SW480 (cell line): ENCODE results near the gene RBPJ.
A peak's percentile ranks its signal among the peaks of the same experiment; 100 is the strongest.
"Not testable (repeated sequence)": the region's sequence is repeated elsewhere in the genome, so short reads cannot be mapped to it uniquely, and the experiment has no call there.

Source experiments
- DNase-seq: peaks from one replicate; pipeline ENCODE4 v3.0.0-alpha.2; 2016; ENCODE audit warnings: low spot score

The RBPJ gene

DNA sequence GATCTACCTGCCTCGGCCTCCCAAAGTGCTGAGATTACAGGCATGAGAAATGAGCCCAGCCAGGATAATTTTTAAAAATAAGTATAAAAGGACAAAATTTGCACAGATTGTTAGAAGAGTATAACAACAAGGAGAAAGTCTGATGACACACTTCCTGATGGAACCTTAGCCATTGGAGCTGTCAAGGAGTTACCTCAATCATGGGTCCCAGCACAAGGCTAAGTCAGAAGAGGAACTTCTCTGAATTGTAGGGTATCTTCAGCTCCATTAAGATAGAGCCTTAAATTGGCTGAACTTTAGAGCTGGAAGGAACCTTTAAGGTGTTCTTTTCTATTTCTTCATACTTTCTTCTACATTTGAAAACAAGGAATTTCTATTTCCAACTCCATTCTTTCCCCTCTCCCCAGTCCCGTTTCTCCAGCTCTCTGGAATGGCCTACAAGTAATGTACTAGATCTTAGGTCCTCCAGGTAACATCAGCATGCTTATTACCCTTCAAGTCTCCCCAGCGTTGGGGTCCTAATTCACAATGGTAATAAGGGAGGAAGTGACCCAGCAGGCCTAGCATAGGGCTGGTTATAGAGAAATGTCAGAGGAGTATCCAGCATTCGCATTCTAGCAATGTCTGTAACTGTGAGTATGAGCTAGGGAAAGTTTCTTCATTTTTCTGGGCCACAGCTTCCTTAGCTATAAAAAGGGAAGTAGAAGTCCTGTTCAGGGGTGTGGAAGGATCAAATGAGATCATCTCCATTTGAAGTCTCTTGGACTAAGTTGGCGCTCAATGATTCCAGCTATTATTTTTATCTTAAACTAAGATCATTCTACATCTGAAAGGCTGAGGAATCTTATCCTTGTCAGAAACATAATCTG lies 18.5 kb upstream of the RBPJ start:
- DNase-seq: no peak

- DNase-seq: no peak
Measured at GRCh38 chr4:26303008-26303407, 17.8 kb upstream of the RBPJ start.

- no peak for DNase-seq
Measured at GRCh38 chr4:26307037-26307800, 13.6 kb upstream of the RBPJ start.

GRCh38 chr4:26308568-26308967 lies 12.2 kb upstream of the RBPJ start:
- no peak for DNase-seq

DNA sequence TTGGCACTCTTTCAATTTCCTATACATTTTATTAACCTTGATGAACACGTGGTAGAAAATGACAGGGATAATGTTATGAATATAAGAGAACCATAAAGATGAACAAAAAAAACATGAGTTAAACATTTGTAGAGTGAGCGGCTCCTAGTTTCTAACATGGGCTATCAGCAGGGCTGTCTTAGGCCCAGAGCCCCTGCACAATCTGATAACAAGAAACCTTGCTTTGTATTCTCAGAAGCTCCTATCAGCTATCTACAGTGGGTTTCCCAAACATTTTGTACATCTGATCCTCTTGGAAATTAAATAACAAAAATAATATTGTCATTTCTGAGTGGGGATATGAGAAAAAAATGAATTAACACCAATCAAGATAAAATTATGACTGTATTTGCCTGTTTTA lies 10.6 kb upstream of the RBPJ start:
- DNase-seq: no peak

GRCh38 chr4:26311633-26312032 lies 9.2 kb upstream of the RBPJ start:
- no peak for DNase-seq

GRCh38 chr4:26315316-26315932 lies 5.4 kb upstream of the RBPJ start:
- not testable (repeated sequence) for DNase-seq

GRCh38 chr4:26317766-26318165 lies 3.0 kb upstream of the RBPJ start:
- DNase-seq: no peak

DNA sequence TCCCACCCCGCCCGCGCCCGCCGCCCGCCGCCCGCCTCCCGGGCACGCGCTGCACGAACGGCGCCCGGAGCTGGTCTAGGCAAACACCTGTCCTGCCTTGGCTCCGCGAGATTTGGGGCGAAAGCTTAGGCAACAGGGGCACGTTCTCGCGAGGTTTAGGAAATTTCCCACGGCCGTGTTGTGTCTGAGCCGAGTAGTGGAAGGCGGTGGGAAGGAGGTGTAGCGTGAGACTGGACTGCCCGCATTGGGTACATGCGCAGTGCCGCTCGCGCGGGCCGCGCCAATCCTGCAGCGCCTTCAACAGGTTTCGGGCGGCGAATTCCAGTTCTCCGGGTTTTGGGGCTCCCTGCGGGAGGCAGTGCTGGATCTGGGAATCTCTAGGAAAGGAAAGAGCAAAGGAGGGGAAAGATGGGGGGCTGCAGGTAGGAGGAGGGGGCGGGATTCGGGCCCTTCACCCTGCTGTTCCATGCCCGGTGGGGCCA lies 1.3 kb upstream of the RBPJ start:
- peak; percentile 98 for DNase-seq

DNA sequence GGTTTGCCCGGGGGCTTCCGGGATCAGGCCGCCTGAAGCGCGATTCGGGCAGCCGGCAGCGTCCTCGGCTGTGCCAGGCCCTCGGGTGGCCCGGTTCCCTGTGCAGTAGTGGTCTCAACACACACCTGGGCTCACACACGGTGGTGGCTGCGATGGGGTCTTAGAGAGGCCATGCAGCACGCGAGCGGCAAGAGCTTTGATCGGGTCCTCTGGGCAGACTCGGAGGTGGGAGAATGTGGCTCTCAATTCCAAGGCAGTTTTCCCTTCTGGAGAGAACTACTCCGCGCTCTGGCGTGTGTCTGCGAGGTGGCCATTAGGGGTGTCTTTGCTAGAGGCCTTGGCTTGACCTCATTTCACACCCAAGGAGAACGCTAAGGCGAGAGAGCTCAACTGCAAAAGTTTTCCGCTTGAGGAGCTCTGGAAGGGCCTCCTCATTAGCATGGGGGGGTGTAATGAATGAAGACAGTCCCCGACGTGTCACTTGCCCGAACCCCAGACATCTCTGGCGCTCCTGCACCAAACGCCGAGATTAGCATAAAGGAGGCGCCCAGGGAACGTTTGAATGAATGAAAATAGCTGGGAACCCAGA lies 771 bp upstream of the RBPJ start:
- no peak for DNase-seq

- DNase-seq: peak; percentile 32
Measured at GRCh38 chr4:26321373-26322221, 783 bp downstream of the RBPJ start.

DNA sequence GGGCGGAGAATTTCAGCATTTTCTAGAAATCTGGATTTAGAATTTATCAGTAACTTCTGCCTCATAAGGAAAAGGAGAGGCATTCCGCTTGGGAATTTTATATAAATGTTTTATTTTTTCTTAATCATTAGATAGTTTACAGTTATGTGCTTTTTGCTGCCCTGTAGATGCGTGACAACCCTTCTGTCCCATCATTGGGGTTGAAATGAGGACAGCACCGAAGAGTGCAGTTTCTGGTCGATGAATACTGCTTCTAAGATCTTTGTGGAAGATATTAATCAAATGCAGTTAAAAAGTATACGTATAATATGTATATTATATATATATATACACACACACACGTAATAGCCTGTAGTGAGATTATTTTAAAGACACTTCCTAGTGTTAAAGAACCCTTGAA lies 1.5 kb downstream of the RBPJ start:
- DNase-seq: no peak

GRCh38 chr4:26323821-26324220 lies 3.0 kb downstream of the RBPJ start:
- DNase-seq: no peak

DNA sequence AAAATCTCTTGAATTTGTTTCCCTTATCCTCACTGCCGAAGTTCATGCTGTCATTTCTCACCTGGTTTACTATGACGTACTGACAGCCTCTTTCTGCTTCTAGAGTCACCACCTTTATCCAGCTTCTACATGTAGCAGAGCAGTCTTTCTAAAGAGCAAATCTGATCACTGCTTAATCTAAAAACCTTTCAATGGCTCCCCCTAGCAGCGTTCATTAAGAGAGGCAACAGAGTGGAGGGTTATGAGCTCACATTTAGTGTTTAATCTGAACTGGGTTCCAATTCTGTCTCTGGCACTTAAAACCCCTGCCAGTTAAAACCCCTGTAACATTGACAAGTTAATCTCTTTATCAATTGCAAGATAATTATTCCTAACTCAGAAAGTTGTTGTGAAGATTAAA lies 4.4 kb downstream of the RBPJ start:
- no peak for DNase-seq

DNA sequence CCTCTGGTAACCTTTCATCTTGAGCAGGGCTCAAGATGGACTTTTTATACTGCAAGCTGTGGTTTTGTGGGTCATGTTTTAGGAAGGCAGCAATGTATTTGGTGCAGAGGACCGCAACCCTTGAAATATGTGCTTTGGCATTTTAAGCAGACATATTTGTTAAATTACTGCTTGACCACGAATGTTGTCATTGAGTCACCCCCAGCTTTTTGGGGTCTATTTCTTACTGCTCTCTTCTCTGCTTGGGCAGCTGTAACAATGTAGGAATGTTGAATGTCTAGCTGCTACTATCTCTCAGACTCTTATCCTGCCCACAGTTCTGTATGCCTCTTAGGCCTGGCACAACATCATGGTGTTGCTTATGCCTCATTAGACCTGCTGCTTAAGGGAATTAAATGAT lies 6.0 kb downstream of the RBPJ start:
- no peak for DNase-seq

- DNase-seq: peak; percentile 41
Measured at GRCh38 chr4:26330186-26330787, 9.5 kb downstream of the RBPJ start.

DNA sequence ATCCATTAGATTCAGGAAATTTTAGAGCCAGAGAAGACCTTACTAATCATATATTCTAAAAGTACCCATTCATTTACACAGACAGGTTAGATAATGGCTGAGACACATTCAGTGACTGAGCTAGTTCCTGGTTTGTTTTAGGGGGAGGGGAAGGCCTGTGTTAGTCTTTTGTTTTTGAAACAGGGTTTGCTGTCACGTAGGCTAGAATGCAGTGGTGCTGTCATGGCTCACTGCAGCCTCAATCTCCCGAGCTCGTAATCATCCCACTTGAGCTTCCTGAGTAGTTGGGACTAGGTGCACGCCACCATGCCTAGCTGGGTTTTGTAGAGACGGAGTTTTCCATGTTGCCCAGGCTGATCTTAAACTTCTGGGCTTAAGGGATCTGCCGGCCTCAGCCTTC lies 10.1 kb downstream of the RBPJ start:
- DNase-seq: no peak

- no peak for DNase-seq
Measured at GRCh38 chr4:26331380-26331950, 10.7 kb downstream of the RBPJ start.

DNA sequence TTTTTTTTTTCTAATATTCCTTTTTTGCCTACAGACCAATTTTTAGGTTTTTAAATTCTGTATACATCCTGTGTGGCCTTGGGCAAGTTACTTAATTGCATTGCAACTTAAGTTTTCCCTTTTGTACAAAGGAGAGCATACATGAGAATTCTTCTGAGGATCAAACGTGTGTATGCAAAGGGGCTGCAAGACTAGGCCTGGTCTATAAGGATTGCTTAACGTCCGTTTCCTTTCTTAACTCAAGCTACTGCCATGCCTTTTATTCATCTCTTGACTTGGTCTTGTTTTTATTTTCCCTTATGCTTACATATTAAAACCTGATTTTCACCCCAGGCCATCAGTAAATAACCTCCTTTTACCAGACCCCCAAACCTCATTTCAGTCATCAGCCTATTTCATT lies 13.6 kb downstream of the RBPJ start:
- DNase-seq: no peak

DNA sequence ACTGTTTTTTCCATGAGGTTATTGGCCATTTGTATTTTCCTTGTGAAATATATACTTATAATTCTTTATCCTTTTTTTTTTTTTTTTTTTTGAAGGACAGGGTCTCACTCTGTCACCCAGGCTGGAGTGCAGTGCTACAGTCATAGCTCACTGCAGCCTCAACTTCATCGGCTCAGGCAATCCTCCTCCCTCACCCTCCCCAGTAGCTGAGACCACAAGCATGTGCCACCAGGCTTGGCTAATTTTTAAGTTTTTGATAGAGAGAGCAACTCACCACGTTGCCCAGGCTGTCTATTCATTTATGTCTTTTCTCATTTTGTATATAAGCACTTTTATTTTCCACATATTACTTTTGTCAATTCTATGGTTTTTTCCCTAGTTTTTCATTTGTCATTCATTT lies 16.8 kb downstream of the RBPJ start:
- DNase-seq: no peak
